Stimulated activated CD4-positive, alpha-beta T cell treated with anti-CD3 and anti-CD28 coated beads, Interleukin-4, amount 100 ng/mL, for 4 hours (primary cell): ENCODE results near the gene AMPD2.

Experiments used
- DNase-seq, 2 experiments: peaks; one replicate each; pipeline ENCODE4 v3.0.0-alpha.2; 2020

The AMPD2 gene

DNA sequence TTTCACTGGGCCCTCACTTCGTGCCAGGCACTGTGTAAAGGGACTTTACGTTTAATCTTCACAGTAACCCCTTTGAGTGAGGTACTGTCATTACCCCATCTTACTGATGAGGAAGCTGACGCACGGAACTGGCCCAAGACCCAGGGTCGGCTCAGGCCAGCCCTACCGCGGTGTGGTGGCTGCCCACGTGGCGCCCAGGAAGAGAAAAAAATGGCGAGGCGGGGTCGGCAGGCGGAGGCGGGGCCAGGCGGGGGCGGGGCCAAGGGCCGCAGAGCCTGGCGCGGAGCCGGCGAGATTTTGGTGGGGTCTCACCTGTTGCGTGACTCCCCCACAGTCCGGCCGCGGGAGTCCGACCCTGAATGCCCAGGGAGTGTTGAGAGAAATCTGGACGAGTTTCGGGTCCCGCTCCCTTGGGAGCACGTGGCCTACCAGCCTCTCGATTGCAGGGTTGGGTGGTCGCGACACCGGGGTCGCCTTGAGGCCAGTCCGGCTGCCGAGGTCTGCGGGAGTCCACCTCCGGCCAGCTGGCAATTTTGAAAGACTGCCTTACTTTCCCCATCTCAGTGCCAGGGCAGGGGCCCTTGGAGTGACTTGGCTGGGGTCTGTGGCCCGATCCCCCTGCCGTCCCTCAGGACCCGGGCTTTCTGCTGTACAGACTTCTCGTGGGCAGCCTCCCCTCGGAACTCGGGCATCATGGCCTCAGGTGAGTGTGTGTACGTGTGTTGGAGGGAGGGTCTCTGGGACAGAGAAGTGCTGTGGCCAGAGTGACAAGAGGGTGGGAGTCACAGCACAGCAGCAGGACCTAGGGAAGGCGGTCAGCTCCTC lies at the start of gene AMPD2, which contains the start of gene GNAT2:
TSS of gene AMPD2 (plus strand) at position 262 of the 825 bp plus-strand sequence. CDS start 1,339 bp downstream, outside the sequence.
TSS of gene GNAT2 (minus strand) at position 41 of the 825 bp plus-strand sequence. CDS start 6,746 bp downstream, outside the sequence.
- DNase-seq, result peak; percentile 65 to 76

DNA sequence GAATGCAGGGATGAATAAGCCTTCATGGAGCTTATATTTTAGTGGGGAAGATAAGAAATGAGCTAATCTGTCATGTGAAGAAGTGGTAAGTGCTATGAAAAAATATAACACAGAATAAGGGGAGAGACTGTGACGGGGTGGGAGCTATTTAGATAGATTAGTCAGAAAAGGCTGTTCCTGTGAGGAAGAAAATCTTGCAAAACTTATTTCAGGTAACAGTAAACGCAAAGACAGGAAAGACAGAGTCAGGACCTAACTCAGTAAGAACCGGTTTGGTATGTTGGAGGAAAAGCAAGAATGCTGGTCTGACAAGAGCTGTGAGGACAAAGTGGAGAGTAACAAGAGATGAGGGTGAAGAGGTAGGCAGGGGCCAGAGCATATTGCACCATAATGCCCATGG lies 49.2 kb upstream of the AMPD2 start:
- DNase-seq, result no peak

DNA sequence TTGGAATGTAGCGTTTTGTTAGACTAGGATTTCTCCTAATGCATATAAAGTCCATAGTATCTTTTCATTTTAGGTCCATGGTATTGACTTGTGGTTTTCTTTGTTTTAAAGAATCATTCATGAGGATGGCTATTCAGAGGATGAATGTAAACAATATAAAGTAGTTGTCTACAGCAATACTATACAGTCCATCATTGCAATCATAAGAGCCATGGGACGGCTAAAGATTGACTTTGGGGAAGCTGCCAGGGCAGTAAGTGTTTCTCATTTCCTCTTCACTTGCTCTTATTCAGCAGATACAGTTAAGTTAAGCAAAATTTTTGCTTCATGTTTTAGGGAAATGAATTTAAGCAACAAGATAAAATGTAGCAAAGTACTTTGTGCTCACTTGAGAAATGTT lies 45.9 kb upstream of the AMPD2 start:
- DNase-seq, result no peak

DNA sequence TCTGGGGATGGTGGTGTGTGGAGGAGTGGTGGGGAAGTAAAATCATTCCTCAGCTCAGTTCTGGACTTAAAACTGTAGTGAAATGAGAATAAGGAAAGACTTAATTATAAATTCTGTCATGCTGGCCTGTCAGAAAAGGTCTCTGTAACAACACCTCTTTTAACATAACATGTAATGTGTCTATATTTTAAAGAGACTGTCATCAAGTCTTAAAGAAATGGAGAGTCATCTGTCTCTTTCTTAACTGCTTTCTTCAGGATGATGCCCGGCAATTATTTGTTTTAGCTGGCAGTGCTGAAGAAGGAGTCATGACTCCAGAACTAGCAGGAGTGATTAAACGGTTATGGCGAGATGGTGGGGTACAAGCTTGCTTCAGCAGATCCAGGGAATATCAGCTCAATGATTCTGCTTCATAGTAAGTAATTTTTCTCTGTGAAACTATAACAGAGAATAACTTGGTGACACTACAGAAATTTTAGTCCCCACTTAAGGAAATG lies 40.6 kb upstream of the AMPD2 start:
- DNase-seq, result no peak

DNA sequence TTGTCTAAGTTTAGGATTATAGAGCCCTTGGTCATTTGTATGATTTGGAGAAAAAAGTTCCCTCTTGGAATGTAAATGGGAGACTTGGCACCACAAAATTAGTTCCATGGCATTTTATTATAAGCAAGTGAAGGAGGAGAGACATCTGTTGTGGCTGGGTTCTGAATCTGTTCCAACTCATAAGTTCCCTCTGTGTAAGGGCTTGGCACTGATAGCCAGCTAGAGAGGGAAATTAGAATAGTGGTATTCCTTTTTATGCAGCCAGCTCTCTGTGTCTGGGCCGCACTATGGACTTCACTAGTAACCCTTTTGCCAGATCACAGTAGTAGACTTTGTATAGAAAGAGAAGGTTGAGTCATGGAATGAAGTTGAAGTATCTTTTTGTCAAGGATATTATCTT lies 40.1 kb upstream of the AMPD2 start:
- DNase-seq, result no peak

DNA sequence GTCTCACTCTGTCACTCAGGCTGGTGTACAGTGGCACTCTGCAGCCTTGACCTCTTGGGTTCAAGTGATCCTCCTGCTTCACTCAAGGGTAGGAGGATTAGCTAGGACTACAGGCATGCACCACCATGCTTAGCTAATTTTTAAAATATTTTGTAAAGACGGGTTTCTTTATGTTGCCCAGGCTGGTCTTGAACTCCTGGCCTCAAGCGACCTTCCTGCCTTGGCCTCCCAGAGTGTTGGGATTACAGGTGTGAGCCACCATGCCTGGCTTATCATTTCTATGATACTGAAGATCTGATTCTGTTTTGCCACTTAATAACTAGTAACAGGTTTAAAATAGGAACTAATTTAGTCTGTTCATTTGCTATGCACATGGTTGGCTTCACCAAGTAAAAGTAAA lies 37.6 kb upstream of the AMPD2 start:
- no peak for DNase-seq

DNA sequence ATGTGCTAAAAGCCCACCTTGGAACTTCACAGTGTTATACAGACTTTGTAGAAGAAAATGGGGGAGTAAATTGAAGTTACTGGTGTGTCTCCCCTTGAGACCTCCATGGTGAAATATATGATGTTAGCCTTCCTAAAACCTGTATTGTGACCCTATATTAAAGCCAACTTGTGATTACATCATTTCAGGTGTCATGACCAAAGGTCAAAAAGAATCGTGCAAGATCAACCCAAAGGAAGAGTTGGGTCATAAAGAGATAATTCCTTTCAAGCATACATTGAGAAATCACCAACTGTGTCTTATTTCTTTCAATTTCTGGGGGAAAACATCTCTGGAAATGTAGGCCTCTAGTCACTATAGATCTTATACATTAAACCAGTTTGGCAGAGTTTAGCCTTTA lies 34.9 kb upstream of the AMPD2 start:
- no peak for DNase-seq

DNA sequence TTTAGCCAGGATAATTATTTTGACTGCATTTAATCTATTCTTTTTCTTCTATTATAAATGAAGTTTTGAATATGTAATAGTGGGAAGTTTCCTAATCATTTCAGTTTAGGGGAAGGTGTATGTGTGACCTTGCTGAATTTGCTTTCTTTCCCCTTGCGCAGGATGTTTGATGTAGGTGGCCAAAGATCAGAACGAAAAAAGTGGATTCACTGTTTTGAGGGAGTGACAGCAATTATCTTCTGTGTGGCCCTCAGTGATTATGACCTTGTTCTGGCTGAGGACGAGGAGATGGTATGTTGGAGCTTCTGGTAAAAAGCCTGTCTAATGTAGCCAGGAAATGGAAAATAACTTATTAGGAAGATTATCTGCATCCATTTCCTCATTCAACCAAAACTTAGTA lies 33.6 kb upstream of the AMPD2 start:
- DNase-seq, result no peak

DNA sequence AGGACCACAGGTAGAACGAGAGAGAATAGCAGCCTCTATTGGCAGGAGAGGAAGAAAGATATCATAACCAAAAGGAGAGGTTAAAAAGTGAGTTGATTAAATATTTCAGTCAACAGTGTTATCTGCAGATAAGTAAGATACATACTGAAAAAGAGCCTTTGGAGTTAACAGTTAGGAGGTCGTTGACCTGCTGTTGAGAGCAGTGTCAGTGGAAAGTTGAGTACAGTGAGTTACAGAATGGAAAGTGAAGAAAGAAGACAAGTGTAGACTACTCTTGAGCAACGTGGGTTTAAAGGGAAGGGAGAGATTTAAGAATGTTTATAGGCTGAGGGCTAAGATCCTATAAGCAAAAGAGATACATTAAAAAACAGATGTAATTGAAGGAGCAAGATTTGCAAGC lies 30.5 kb upstream of the AMPD2 start:
- DNase-seq, result no peak

DNA sequence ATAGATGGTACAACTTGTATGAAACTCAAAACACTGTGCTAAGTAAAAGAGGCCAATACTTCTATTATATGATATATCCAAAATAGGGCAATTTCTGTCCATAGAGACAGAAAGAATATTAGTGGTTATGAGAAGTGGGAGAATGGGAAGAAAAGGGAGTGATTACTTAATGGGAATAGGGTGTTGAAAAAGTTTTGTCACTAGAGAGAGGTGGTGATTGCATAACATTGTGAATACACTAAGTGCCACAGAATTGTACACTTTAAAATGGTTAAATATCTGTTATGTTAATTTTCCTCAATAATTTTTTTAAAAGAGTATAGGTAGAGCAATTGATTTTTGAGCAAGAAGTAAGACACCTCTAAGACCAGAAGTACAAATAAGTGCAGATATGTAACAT lies 30.0 kb upstream of the AMPD2 start:
- no peak for DNase-seq

DNA sequence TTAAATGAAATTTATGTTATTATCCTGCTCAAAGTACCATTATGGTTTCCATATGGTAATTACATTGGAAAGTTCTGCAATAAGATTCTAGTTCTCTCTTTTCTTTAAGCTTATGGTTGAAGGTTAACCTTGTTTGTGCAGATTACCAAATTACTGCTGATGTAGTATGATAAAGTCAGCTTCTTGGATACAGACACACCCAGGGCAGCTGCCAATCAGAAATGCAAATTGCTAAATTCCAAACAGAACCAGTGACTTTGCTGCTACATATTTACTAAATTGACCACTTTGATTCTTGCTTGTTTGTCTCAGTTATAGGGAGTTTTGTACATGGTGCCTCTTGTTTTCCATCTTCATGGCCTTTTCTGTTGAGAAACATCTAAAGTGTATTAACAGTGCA lies 26.7 kb upstream of the AMPD2 start:
- DNase-seq, result no peak

DNA sequence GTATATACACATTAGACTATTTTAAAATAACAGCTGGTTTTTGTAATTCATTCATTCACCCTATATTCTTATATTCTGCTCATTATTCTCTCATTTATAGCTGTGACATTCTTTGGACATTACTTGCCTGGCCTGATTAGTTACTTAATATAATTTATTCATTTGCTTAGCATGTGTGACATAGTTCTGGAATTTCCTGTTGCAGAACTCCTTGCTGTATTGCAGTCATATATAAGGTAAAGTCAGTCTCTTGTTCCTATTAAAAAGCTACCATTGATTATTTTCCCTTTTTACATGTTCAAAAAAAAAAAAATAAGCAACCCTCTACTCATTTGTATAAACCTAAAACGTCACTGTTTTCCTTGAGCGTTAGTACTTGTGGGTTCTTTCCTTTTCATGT lies 24.1 kb upstream of the AMPD2 start:
- DNase-seq, result no peak

DNA sequence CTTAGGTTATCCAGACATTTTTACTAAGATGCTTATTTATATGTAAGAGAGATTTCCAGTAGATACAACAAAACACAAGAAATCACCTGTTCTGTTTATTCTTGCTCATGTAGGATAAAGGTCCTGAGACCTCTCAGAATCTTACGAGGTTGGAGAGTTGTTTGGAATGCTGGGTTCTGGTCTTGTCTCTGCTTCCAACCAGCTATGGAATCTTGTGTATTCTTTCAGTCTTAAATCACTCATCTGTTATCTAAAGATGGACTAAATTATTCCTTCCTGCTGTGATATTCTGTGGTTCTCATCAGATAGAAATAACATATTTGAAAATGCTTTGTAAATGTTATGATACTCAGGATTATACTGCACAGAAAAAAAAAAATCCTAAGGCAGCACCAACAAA lies 21.5 kb upstream of the AMPD2 start:
- no peak for DNase-seq

DNA sequence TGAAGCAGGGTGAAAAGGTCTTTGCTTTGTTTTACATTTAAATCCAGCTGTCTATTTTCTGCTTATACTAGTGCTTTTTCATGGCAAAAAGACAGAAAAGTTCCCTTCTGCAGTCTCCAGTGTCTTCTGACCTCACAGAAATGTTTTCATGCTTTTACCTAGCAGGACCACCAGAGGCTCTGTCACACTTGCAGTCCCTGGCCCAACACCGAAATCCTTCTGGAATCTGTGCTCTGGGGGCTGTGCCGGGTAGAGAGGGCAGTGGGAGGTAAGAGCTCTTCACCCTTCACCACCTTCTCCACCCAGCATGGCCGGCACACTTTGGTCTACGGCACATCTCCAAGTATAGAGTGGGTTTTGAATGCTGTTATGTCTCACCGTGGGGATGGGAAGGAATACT lies 21.0 kb upstream of the AMPD2 start:
- DNase-seq, result no peak

DNA sequence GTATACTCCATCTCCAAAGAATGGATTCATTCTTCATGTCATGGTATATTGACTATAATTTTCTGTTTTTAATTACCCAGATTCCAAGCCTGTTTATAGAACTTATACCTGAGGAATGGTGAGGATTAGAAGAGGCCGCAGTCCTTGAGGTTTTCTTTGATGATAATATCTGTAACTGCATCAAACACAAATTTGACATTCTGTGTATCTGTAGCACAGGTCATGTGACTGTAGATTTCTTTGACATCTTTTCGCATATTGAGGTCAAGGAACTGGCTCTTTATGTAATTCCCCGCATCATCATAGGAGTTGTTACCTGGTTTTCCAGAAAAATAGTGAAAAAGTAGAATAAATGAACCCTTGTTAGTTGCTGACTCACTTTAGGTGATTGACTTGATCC lies 16.4 kb upstream of the AMPD2 start:
- no peak for DNase-seq

DNA sequence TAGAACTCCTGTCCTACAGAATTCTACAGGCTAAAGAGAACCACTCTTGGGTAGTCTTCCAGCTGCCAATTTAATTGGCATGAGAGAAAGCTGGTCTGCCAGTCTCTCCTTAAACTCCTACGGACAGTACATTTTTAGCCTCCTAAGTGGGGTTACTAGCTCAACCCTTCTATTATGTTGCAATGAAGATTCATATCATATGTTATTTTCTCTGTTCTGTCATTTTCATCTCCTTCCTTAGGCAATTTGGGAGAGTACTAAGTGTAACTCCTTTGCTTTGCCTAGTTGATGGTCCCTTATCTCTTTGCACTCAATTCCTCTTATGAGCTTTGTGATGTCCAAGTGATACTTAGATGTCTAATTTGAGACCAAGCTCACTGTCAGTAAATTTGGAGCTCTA lies 14.3 kb upstream of the AMPD2 start:
- DNase-seq, result no peak

DNA sequence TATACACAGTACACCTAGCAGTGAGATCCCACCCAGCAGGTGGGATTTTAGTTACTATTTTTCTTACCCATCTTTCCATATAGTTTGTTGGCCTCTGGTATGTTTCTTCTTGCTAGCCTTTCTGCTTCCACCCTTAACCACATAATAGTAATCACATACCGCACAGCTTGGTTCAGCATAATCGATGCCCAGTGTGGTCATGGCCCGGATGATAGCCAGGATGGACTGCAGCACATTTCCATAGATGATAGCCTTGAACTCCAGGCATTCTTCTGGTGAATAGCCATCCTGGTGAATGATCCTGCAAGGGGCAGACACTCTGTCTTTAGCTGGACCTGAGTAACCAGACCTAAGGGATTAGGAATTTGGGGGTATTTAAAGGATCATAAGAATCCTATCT lies 9.8 kb upstream of the AMPD2 start:
- DNase-seq, result no peak

DNA sequence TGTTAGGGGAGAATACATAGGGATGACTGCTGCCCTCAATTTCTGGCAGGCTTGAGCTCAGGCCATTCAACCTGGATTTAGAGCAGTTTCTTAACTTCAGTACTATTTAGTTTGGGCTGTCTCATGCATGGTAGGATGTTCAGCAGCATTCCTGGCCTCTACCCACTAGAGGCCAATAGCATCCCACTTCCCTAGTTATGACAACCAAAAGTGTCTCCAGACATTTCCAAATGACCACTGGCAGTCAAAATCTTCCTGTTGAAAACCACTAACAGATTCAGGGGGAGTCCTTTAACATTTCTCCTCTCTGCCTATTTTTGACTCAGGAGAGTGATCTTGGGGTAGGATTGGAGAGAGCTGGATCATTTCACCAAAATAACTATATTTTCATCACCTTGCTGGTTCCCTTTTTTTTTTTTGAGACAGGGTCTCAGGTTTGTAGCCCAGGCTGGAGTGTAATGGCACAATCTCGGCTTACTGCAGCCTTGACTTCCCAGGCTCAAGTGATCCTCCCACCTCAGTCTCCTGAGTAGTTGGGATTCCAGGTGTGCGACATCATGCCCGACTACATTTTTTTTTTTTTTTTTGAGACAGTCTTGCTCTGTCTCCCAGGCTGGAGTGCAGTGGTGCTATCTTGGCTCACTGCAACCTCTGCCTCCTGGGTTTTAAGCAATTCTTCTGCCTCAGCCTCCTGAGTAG lies 8.9 kb upstream of the AMPD2 start:
- no peak for DNase-seq

DNA sequence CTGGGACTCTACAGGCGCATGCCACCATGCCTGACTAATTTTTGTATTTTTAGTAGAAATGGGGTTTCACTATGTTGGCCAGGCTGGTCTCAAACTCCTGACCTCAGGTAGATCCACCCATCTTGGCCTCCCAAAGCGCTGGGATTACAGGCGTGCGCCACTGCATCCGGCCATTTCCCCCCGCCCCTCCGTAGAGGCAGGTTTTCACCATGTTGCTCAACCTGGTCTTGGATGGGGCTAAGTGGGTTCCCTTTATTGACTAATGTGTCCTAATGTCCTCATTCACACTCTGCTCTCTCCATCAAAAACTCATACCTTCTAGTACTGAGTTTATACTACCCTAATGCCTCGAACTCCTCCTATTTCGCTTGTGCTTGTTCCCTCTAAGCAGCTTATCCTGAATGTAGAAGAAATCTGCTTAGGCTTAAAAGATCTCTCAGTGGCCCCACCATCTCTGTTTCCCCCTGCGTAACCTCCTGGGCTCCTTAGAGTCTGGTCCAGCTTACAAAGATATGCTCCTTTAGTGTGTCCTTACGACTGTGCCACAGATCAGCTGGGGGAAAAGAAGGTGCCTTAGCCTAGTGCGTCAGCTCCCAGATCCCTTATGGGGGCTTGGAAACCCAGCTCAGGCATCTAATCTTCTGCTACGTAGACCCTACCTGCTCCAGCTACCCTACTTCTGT lies 8.2 kb upstream of the AMPD2 start:
- no peak for DNase-seq

DNA sequence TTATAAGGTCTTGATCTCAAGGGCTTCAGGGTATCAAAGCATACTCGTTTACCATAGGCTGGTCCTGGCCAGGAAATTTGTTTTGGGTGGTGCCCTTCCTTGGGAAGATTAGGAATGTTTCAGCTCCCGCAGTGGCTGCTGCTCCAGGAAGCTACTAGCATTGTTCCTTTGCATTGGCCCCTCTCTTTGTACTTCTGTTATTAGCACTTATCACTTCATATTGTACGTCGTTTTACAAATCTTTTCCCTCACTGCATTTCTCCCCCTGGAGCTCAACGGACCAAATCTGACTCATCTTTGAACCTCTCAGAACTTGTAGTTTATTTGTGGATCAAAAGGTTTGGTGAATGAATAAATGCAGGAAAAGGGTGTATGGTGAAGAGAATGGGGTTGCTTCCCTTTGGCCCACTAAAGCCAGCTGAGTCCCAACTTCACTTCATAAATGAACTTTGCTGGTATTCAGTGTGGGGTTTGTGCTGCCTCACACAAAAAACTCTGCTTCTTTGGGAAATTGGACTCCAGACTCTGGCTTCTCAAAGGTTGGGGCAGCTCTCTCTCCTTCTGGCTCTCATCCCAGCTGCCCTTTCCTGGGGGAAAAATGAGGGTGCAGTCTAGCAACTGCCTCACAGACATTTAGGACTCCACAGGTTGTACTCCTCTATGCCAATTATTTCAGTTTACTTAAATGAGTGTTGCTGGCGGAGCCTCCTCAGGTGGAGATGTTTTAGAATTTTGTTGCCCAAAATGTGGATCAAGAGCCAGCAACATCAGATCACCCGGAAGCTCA lies 6.1 kb upstream of the AMPD2 start:
- DNase-seq, result no peak

DNA sequence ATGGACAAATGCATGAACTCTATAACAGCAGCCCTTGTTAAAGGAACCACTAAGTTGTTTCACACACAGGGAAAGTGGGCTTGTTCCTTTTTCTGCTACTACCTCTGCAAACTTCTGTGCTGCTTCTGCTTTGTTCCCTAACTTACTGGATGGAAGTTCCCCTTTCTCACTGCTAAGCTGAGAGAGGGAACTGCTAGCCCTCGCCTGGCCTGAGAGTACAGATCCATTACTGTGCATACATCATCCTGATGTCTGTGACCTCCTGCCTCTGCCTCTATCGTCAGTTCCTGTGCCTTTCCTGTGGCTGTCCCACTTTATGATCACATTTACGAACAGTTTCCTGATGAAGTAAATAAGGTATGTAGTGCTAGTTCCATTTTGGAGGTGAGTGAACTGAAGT lies 3.8 kb upstream of the AMPD2 start:
- no peak for DNase-seq

DNA sequence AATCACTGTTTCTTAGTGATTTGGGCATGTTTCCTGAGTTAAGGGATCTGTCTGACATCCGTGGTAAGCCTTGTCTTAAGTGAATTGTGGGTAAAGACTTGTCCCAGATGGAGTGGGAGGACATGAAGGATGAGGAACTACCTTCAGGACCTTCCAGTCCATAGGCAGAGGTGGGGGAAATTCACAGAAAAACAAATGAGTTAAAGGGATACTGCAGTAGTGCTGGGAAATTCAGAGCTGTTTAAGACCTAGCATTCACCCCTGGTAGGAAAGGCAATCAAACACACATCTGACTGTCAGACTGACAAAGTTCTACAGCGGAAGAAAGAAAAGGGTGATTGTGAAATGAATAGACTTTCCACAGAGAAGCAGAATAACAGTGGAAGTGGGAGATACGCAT lies 3.2 kb upstream of the AMPD2 start:
- DNase-seq, result no peak

DNA sequence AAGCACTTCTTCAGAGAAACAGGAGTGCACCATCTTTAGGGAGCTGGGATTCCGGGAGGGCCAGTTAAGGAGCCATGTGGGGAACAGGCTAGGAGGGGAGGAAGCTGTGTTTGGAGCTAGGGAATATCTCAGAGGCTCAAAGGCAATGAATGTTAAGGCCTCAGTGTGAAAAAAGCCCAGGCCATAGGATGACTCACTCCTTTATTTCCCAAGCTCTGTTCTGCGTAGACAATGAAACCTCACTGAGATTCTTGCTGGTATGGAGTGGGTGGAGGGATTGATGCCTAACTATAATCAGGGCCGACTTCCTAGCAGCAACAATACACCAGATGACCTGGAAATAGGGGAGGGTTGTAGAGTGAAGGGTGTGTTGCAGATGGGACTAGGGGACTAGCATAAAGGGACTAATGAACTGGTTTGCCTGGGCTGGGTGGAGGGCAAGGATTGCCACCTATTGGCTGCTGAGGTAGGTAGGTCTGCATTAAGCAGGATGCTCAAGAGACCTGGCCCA lies 2.3 kb upstream of the AMPD2 start:
- no peak for DNase-seq
